Measurements from ENCODE around the gene MAP4.

- TF ChIP-seq CTCF (IDR thresholded peaks at IDR 0.05): no peak
- TF ChIP-seq POLR2A (IDR thresholded peaks at IDR 0.05): no peak
- TF ChIP-seq EP300 (IDR thresholded peaks at IDR 0.05): no peak
- TF ChIP-seq POLR2AphosphoS5 (IDR thresholded peaks at IDR 0.05): no peak
Measured at GRCh38 chr3:48023377-48023776, 7.2 kb upstream of the MAP4 start.
